Endothelial cell of umbilical vein (primary cell): Measurements from ENCODE around the gene NKD2.

Experiments used
- EZH2 ChIP-seq: IDR thresholded peaks from 2 replicates; pipeline ENCODE4 v1.6.1; 2012; ENCODE audit warnings: borderline replicate concordance, low read depth, mild to moderate bottlenecking, moderate library complexity, low read length, inconsistent platforms; ENCODE audit not compliant: severe bottlenecking
- MYC ChIP-seq: IDR thresholded peaks from one replicate; pipeline ENCODE4 v1.6.1; 2011; ENCODE audit warnings: mild to moderate bottlenecking, low read depth, low read length
- POLR2A ChIP-seq: IDR thresholded peaks from 2 replicates; pipeline ENCODE4 v1.6.1; 2012; ENCODE audit warnings: low read depth, mild to moderate bottlenecking, control low read depth, low read length
- POLR2AphosphoS5 ChIP-seq: IDR thresholded peaks from 2 replicates; pipeline ENCODE4 v1.6.1; 2012; ENCODE audit warnings: low read depth, mild to moderate bottlenecking, control low read depth, low read length, moderate library complexity; ENCODE audit not compliant: insufficient read depth
- TF ChIP-seq, protein P1 (sequence below), 2 donors: IDR thresholded peaks; 1 replicate in 1 of 2; 2 replicates in 1 of 2; pipeline ENCODE4 v1.5.1; 2011; ENCODE audit warnings: low read length in 2 of 2, mild to moderate bottlenecking in 2 of 2, moderate library complexity in 2 of 2, control low read depth in 1 of 2, inconsistent platforms in 1 of 2, low read depth in 1 of 2; ENCODE audit not compliant: insufficient read depth in 1 of 2; ENCODE audit errors: extremely low read depth in 1 of 2

DNA sequence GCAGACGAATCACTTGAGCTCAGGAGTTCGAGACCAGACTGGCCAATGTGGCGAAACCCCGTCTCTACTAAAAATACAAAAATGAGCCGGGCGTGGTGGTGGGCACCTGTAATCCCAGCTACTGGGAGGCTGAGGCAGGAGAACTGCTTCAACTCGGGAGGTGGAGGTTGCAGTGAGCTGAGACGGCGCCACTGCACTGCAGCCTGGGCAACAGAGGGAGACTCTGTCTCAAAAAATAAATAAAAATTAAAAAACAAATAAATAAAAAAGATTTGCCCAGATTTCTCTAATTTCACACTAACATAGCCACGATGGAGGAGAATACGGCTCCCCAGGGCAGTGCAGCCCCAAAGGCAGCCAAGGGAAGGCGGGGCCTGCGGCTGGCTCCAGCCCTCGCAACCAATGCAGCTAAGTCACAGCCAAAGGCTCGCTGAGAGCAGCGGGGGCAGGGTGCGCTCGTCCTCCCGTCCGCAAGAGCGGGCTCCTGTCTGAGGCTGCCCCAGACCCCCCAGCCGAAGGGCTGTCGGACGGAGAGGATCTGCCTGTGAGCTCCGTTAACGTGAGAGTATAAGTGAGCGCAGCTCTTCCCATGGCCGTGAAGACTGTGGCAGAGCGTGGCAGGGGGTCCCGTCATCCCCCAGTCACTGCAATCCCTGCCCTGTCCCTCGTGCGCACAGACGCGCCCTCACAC is 59.7 kb downstream of the NKD2 start:
- TF ChIP-seq EZH2 (no peak), POLR2AphosphoS5 (no peak), MYC (no peak), POLR2A (no peak)
- TF ChIP-seq, protein P1, sequence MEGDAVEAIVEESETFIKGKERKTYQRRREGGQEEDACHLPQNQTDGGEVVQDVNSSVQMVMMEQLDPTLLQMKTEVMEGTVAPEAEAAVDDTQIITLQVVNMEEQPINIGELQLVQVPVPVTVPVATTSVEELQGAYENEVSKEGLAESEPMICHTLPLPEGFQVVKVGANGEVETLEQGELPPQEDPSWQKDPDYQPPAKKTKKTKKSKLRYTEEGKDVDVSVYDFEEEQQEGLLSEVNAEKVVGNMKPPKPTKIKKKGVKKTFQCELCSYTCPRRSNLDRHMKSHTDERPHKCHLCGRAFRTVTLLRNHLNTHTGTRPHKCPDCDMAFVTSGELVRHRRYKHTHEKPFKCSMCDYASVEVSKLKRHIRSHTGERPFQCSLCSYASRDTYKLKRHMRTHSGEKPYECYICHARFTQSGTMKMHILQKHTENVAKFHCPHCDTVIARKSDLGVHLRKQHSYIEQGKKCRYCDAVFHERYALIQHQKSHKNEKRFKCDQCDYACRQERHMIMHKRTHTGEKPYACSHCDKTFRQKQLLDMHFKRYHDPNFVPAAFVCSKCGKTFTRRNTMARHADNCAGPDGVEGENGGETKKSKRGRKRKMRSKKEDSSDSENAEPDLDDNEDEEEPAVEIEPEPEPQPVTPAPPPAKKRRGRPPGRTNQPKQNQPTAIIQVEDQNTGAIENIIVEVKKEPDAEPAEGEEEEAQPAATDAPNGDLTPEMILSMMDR (IDR thresholded peaks at IDR 0.05; ENCODE audit: extremely low read depth in 1 of 2, insufficient read depth in 1 of 2, low read depth in 1 of 2, low read length in 2 of 2) = no peak
